ENCODE measurements around the gene ATP6V0C.
"Not testable (repeated sequence)": the region's sequence is repeated elsewhere in the genome, so short reads cannot be mapped to it uniquely, and the experiment has no call there.

ATP6V0C gene

GRCh38 chr16:2475413-2476344 lies 38.1 kb upstream of the ATP6V0C start:
- DNase-seq, result no peak

DNA sequence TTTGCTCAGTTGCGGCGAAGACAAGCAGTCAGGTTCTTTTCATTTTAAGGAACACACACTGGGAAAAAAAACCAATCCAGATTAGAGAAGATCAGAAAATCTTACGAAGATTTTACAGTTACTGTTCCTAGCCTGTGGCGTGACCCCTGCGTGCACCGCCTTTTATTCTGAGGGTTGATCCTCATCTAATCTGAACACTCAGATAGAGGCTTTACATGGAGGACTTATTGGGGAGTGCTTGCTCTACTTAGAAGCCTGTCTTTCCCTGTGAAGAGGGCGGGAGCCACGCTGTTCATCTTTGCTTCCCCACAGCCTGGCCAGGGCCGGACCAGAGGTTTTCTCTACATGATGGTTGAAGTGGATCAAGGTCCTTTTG lies 37.4 kb upstream of the ATP6V0C start:
- DNase-seq, result no peak

DNA sequence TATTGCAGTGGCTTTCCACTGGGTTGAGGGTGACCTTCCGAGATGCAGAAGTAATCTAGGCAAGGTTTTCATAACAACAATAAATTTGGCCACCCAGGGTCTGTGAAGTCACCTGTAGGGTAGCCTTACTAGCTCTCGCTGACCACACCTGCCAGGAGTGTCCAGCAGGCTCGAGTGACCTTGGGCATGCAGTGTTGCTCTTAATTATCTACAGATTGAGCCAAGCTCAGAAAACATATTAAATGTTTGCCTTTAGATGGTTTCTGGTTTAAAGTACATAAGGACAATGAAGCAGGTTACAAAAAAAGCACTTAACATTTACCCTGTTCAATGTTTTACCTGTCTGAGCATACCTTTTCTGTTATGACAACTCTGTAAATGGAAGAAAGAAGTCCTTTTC lies 37.0 kb upstream of the ATP6V0C start:
- no peak for DNase-seq

DNA sequence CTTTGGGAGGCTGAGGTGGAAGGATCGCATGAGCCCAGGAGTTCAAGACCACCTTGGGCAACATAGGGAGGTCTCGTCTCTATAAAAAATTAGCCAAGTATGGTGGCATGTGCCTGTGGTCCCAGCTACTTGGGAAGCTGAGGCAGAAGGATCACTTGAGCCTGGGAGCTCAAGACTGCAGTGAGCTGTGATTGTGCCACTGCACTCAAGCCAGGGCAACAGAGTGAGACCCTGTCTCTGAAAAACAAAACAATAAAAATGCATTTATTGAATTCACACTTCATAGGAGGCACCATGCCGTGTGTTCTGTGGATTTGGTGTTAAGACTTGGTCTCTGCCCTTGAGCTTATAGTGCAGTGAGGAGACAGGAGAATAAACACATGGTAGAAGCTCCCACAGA lies 36.4 kb upstream of the ATP6V0C start:
- DNase-seq, result no peak

DNA sequence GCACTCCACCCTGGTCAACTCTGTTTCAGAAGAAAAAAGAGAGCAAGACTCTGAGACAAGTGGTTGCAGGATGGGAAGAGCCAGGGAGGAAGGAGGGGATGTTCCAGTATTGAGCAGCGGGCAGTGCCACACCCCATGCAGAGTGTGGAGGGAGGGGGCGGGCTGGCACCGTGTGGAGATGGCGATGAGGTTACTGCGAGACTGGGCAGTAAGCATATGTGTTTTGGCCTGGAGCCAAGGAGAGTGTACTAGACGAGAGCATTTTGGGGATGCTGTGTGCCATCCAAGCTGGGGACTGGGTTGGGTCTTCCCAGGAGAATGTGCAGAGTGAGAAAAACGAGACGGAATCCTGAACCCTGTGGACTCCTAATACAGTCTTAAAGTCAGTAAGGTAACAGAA lies 35.5 kb upstream of the ATP6V0C start:
- no peak for DNase-seq

DNA sequence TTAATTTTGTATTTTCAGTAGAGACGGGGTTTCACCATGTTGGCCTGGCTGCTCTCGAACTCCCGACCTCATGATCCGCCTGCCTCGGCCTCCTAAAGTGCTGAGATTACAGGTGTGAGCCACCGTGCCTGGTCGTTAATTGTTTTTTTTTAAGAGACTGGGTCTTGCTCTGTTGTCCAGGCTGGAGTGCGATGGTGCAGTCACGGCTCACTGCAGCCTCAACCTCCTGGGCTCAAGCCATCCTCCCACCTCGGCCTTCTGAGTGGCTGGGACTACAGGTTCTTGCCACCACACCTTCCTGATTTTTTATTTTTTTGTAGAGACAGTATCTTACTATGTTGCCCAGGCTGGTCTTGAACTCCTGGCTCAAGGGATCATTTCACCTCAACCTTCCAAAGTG lies 33.8 kb upstream of the ATP6V0C start:
- not testable (repeated sequence) for DNase-seq

DNA sequence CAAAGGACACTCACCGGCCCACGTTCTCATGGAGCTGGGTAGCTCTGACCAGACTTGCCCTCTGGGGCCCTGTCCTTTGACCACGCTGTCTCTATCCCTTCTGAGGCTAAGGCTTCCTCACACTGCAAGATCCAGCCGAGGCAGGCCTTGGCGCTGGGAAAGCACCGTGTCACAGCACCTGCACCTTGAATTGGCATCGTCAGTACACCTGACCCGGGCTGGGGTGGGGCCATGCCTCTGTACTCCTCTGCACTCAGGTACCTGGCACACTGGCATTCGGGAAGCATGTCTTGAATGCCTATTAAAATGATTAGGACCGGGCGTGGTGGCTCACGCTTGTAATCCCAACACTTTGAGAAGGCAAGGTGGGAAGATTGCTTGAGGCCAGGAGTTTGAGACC lies 32.8 kb upstream of the ATP6V0C start:
- DNase-seq, result no peak

DNA sequence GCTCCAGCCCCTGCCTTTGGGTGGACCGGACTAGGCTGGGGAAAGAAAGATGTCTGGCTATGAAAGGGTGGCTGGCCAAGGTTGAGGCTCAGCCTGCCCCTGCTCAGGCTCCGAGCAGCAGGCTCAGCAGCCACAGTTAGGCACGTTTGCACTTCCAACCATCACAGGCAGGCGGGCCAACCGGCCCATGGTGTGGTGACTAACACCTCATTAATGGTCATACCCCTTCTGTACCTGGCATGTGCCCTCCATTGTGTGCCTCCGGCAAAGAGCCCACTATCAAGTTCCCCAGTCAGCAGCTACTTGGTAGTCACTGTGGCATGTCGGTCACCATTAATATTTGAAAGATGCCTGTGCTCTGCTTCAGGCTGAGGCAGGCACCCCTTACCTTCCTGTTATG lies 32.1 kb upstream of the ATP6V0C start:
- no peak for DNase-seq

- DNase-seq, result no peak
Measured at GRCh38 chr16:2482249-2482648, 31.5 kb upstream of the ATP6V0C start.

GRCh38 chr16:2482708-2483534 lies 30.8 kb upstream of the ATP6V0C start:
- DNase-seq, result peak; percentile 58

DNA sequence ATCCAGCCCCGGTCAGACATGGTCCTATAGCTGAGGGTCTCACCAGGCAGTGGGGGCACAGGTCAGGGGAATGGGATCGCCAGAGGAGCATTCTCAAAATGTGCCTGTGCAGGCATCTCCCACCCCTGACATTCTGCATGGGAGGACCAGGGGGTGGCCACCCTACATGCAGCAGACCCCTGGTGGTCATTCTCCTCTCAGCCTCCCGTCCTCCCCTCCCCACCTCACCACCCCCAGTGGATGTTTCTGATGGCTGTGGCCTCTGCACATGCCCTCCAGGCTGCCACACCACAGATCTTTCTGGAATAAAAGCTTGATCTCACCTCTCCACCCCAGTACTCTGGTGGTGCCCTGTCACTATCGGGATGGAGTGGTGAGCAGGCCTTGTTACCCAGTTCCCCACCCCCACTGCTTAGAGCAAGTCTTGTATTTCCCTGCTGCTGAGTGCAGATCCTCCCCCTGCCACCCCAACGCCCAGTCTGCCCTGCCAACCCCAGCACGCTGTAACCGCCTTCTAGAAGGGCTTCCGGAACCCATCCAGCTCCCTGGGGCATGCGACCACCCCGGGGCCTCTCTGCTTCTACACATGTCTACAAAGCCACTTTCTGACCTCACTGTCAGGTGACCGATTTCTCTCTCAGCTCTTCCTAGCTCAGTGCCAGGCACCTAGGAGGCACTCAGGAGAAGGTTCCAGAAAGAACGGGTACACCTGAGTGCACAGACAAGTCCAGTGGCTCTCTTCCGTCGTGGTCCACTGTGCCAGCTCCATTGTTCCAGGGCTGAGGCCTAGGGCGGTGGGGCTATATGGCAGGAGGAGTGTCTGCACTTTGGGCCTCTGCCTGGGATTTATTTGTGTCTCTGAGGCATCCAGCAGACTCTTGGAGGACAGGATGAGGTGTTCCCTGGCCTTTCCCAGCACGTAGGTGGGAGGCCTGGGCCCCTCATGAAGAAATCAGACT lies 29.5 kb upstream of the ATP6V0C start:
- DNase-seq, result no peak

GRCh38 chr16:2484898-2485508 lies 28.7 kb upstream of the ATP6V0C start:
- DNase-seq, result no peak

DNA sequence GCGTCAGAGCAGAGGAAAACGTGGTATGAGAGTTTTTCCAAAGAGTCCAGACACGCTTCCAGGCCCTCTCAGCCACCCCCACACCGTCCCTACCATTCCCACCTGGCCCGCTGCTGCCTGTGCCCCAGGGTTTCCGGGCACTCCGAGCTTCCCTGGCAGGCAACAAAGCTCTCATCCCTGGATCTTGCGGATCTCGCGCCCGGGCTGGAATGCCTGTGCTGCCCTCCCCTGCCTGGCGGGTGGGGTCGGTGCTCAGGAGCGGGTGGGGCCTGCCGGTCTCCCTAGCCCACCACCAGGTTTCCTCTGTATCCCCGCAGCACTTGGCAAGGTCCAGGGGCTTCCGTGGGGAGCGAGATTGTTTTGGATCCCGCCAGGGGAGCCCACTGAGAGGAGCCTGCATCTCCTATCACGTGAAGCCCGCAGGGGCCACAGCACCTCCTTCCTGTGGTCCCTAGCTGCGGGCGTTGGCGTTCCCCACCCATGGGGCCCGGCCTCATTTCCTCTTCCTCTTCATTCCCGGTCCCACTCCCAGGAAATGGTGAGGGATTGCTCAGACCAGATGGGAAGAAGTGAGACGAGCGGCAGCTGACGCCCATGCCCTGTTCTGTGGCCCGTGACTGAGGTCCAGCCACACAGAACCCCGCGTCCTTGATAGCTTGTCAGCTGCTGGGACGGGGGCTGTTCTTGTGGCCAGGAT lies 27.8 kb upstream of the ATP6V0C start:
- DNase-seq, result no peak

GRCh38 chr16:2486645-2487516 lies 26.9 kb upstream of the ATP6V0C start:
- DNase-seq, result no peak

DNA sequence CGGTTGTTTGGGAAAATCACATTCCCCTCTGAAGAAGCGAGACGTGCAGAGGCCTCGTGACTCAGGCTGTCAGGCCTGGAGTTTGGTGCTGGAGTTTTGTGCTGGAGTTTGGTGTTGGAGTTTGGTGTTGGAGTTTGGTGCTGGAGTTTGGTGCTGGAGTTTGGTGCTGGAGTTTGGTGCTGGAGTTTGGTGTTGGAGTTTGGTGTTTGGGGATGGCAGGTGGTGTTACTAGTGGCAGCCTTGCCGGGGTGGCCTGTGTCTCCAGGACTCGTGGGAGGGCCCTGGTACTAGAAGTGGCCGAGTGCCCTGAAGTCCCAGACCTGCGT lies 26.3 kb upstream of the ATP6V0C start:
- no peak for DNase-seq

GRCh38 chr16:2487903-2488531 lies 25.7 kb upstream of the ATP6V0C start:
- no peak for DNase-seq

- no peak for DNase-seq
Measured at GRCh38 chr16:2489581-2489980, 24.2 kb upstream of the ATP6V0C start.

DNA sequence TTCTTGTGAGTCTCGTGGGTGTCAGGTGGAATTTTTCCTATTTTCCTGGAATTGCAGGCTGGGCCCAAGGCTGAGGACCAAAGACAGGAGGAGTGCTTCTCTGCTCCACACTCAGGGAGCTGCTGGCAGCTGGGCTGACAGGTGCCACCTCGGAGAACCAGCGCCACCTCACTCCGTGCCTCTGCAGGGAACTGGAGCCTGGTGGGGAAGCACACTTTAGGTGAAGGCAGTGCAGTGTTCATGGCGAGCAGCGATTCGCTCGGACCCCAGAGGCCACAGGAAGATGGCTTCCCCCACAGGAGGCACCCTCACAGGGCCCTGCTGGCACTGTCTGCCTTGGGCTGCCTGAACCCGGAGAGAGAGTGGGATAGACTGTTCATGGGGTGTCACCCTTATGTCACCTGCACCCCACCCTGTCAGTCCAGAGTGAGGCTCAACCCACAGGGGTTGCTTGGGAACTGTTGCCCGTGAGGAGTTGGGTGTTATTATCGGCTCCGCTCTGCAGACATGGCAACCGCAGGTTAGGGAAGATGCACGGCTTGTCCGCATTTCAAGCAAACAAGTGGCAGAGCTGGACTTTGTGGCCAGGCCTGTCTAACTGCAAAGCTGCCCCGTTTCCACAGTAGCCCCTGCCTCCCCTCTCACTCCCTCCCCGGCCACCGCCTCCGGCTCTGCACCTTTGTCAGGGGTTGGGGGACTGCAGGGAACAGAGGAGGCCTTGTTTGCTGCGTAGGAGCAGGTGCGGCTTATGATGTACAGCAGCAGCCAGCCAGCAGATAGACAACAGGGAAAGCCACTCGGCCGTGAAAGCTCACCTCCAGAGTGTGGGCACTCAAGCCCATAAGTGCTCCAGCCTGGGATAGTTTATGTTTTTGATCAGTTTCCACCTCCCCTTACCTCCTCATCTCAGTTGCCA lies 23.3 kb upstream of the ATP6V0C start:
- peak; percentile 38 for DNase-seq

DNA sequence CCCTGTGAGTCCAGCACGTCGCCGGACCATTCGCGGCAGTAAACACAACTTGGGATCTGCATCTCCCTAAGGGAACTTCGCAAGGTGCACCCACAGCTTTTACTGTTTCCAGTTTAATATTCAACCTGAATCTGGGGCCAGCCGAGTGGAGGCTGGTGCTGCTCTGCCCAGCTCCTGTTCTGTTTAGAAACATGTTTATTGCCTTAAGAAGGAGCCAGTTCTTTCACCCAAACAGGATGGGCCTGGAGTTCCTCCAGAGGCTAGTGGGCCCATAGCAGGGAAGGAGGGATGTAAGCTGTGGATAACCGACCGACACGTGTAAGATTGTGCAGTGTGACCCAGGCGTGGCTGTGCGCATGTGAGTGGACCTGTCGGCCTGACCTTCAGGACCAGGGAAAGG lies 21.5 kb upstream of the ATP6V0C start:
- DNase-seq, result no peak
